ENCODE results near the gene CEP170.

GRCh38 chr1:243218059-243218458, 37.0 kb downstream of the CEP170 start:
- TF ChIP-seq CTCF (IDR thresholded peaks at IDR 0.05; ENCODE audit: low read length) (no peak), EZH2 (IDR thresholded peaks at IDR 0.05; ENCODE audit: borderline replicate concordance, low read length) (no peak)
